Tibial nerve (tissue), 3 donors: ENCODE results near the gene VTCN1.

Source experiments
- CTCF ChIP-seq, 5 experiments: fragments of 200-600 bp in 3 of 5; fragments of 450-650 bp in 2 of 5; sonication (generic) in 3 of 5; IDR thresholded peaks; one replicate each; pipeline ENCODE4 v1.5.1; 2016 to 2019; ENCODE audit warnings: antibody characterized with exemption in 5 of 5, mild to moderate bottlenecking in 3 of 5, moderate library complexity in 2 of 5
- POLR2A ChIP-seq, 2 donors: fragments of 450-650 bp; IDR thresholded peaks; one replicate each; pipeline ENCODE4 v1.6.1; 2017; ENCODE audit warnings: antibody characterized with exemption in 2 of 2, mild to moderate bottlenecking in 2 of 2, moderate library complexity in 2 of 2

GRCh38 chr1:117096951-117097408, 113.7 kb downstream of the VTCN1 start:
- TF ChIP-seq CTCF (IDR thresholded peaks at IDR 0.05) (no peak), POLR2A (IDR thresholded peaks at IDR 0.05) (no peak)
